Trophoblast cell (in vitro differentiated cells and primary cell): Measurements from ENCODE around the gene YJEFN3.

Source experiments
- DNase-seq, 2 donors: peaks; one replicate each; pipeline ENCODE4 v3.0.0-alpha.2; 2016
- H2AFZ ChIP-seq: 2 replicates; pipeline ENCODE4 v1.6.1; 2013; ENCODE audit warnings: low read length, moderate library complexity, mild to moderate bottlenecking; ENCODE audit not compliant: insufficient read depth, poor library complexity
- H2AK5ac ChIP-seq: 2 replicates; pipeline ENCODE4 v1.6.1; 2013; ENCODE audit warnings: mild to moderate bottlenecking, low read length
- H2BK120ac ChIP-seq: 2 replicates; pipeline ENCODE4 v1.6.1; 2013; ENCODE audit warnings: low read length, mild to moderate bottlenecking, moderate library complexity; ENCODE audit not compliant: insufficient read depth, poor library complexity
- H2BK12ac ChIP-seq: 2 replicates; pipeline ENCODE4 v1.6.1; 2013; ENCODE audit warnings: mild to moderate bottlenecking, low read length, moderate library complexity
- H2BK5ac ChIP-seq: 2 replicates; pipeline ENCODE4 v1.6.1; 2013; ENCODE audit warnings: low read length, low read depth, moderate library complexity, mild to moderate bottlenecking; ENCODE audit not compliant: poor library complexity
- H3K14ac ChIP-seq: 2 replicates; pipeline ENCODE4 v1.6.1; 2013; ENCODE audit warnings: mild to moderate bottlenecking, low read length
- H3K18ac ChIP-seq: 2 replicates; pipeline ENCODE4 v1.6.1; 2013; ENCODE audit warnings: mild to moderate bottlenecking, low read length
- H3K23ac ChIP-seq: 2 replicates; pipeline ENCODE4 v1.6.1; 2013; ENCODE audit warnings: low read length
- H3K27ac ChIP-seq: 2 replicates; pipeline ENCODE4 v1.5.1; 2013; ENCODE audit warnings: low read depth, mild to moderate bottlenecking, inconsistent platforms, low read length, moderate library complexity
- H3K27me3 ChIP-seq: 2 replicates; pipeline ENCODE4 v1.6.1; 2013; ENCODE audit warnings: inconsistent platforms, mild to moderate bottlenecking, low read length, moderate library complexity; ENCODE audit not compliant: insufficient read depth
- H3K36me3 ChIP-seq, 2 experiments: 1 replicate in 1 of 2; 2 replicates in 1 of 2; pipeline ENCODE4 v1.6.1; 2013; ENCODE audit warnings: low read length in 2 of 2, mild to moderate bottlenecking in 2 of 2, moderate library complexity in 1 of 2; ENCODE audit not compliant: insufficient read depth in 2 of 2, control insufficient read depth in 1 of 2
- H3K4ac ChIP-seq: 2 replicates; pipeline ENCODE4 v1.6.1; 2013; ENCODE audit warnings: low read depth, mild to moderate bottlenecking, low read length, moderate library complexity
- H3K4me1 ChIP-seq, 2 experiments: 1 replicate in 1 of 2; 2 replicates in 1 of 2; pipeline ENCODE4 v1.6.1; 2013; ENCODE audit warnings: low read length in 2 of 2, mild to moderate bottlenecking in 2 of 2, moderate library complexity in 1 of 2; ENCODE audit not compliant: insufficient read depth in 2 of 2, control insufficient read depth in 1 of 2
- H3K4me2 ChIP-seq: 2 replicates; pipeline ENCODE4 v1.6.1; 2013; ENCODE audit warnings: inconsistent platforms, mild to moderate bottlenecking, low read length, moderate library complexity
- H3K4me3 ChIP-seq: 2 replicates; pipeline ENCODE4 v1.5.1; 2013; ENCODE audit warnings: mild to moderate bottlenecking, low read depth, low read length, inconsistent platforms
- H3K79me1 ChIP-seq: one replicate; pipeline ENCODE4 v1.6.1; 2013; ENCODE audit warnings: low read length
- H3K79me2 ChIP-seq: 2 replicates; pipeline ENCODE4 v1.6.1; 2013; ENCODE audit warnings: low read length, mild to moderate bottlenecking; ENCODE audit not compliant: control insufficient read depth, insufficient read depth, poor library complexity
- H3K9ac ChIP-seq: 2 replicates; pipeline ENCODE4 v1.6.1; 2013; ENCODE audit warnings: mild to moderate bottlenecking, low read length
- H3K9me3 ChIP-seq: 2 replicates; pipeline ENCODE4 v1.6.1; 2013; ENCODE audit warnings: low read depth, mild to moderate bottlenecking, control low read depth, inconsistent platforms, low read length; ENCODE audit not compliant: insufficient read depth
- H4K12ac ChIP-seq: 2 replicates; pipeline ENCODE4 v1.6.1; 2013; ENCODE audit warnings: low read depth, mild to moderate bottlenecking, low read length, moderate library complexity
- H4K8ac ChIP-seq: 2 replicates; pipeline ENCODE4 v1.6.1; 2013; ENCODE audit warnings: low read depth, mild to moderate bottlenecking, low read length, moderate library complexity
- H4K91ac ChIP-seq: one replicate; pipeline ENCODE4 v1.6.1; 2013; ENCODE audit warnings: low read depth, mild to moderate bottlenecking, low read length, moderate library complexity
- WGBS: extraction: QIAGEN DNeasy Blood & Tissue Kit; methylation state at CpG from one replicate; pipeline ENCODE4 v1.1.7; 2013; ENCODE audit warnings: missing lambda C conversion rate; ENCODE audit not compliant: insufficient read length, insufficient coverage; ENCODE audit errors: extremely low coverage; 5-methylcytosine and 5-hydroxymethylcytosine counted together

YJEFN3 gene

GRCh38 chr19:19507354-19507753, 21.4 kb upstream of the YJEFN3 start:
- H3K23ac ChIP-seq = no peak overlapping the region
- H4K8ac ChIP-seq = no peak overlapping the region
- H3K9me3 ChIP-seq = no peaks in the 10 kb centered on the region
- no peak overlapping the region for H2BK120ac ChIP-seq
- no peak overlapping the region for H2BK12ac ChIP-seq
- H2AFZ ChIP-seq = no peak overlapping the region
- no peak overlapping the region for H3K4ac ChIP-seq
- H2BK5ac ChIP-seq = no peak overlapping the region
- no CpG with 5 or more reads among the region's 8 CpGs for WGBS
- H3K36me3 ChIP-seq = peaks cover 53 to 55% of the 10 kb centered on the region in 2 experiments
- no peak overlapping the region for H3K14ac ChIP-seq
- no peak overlapping the region for H3K4me3 ChIP-seq
- H3K79me2 ChIP-seq = no peaks in the 10 kb centered on the region
- no peaks in the 10 kb centered on the region for H3K79me1 ChIP-seq
- H3K27me3 ChIP-seq = no peaks in the 10 kb centered on the region
- no peak overlapping the region for H3K9ac ChIP-seq
- H3K4me2 ChIP-seq = no peak overlapping the region
- no peak overlapping the region for H3K18ac ChIP-seq
- DNase-seq = no peak
- H2AK5ac ChIP-seq = no peak overlapping the region
- H4K12ac ChIP-seq = no peak overlapping the region
- H4K91ac ChIP-seq = no peak overlapping the region
- no peaks in the 10 kb centered on the region for H3K4me1 ChIP-seq
- H3K27ac ChIP-seq = no peak overlapping the region

- H3K27me3 ChIP-seq = no peaks in the 10 kb centered on the region
- DNase-seq = no peak
- peaks cover 44 to 46% of the 10 kb centered on the region in 2 experiments for H3K36me3 ChIP-seq
These were observed 20.5 kb upstream of the YJEFN3 start for GRCh38 chr19:19508217-19508616.

GRCh38 chr19:19510432-19510831, 18.3 kb upstream of the YJEFN3 start:
- Histone ChIP-seq H3K18ac (no peak overlapping the region), H3K36me3 (peaks cover 27 to 31% of the 10 kb centered on the region in 2 experiments), H3K4me2 (no peak overlapping the region), H2BK120ac (no peak overlapping the region), H3K27me3 (no peaks in the 10 kb centered on the region), H3K9me3 (peaks cover 10% of the 10 kb centered on the region), H4K8ac (no peak overlapping the region), H3K23ac (no peak overlapping the region), H2AK5ac (no peak overlapping the region), H4K91ac (no peak overlapping the region), H4K12ac (no peak overlapping the region), H3K79me1 (no peaks in the 10 kb centered on the region), H2BK12ac (no peak overlapping the region), H2BK5ac (no peak overlapping the region), H3K79me2 (no peaks in the 10 kb centered on the region), H3K4ac (no peak overlapping the region), H3K14ac (no peak overlapping the region), H3K4me1 (peaks cover 2 to 3% of the 10 kb centered on the region in 2 experiments), H3K4me3 (peak overlapping the region; percentile 23), H3K27ac (no peak overlapping the region), H2AFZ (no peak overlapping the region), H3K9ac (no peak overlapping the region)
- WGBS = no CpG with 5 or more reads among the region's 6 CpGs
- DNase-seq = peak; percentile 32 to 37

More at GRCh38 chr19:19508217-19508616, 20.5 kb upstream of the YJEFN3 start:
- Histone ChIP-seq H4K8ac (no peak overlapping the region), H3K14ac (no peak overlapping the region), H3K9me3 (no peaks in the 10 kb centered on the region), H4K91ac (no peak overlapping the region), H2AFZ (no peak overlapping the region), H3K9ac (no peak overlapping the region), H3K4ac (no peak overlapping the region), H2BK5ac (no peak overlapping the region), H4K12ac (no peak overlapping the region), H2AK5ac (no peak overlapping the region), H3K79me1 (no peaks in the 10 kb centered on the region), H3K4me2 (no peak overlapping the region), H2BK120ac (no peak overlapping the region), H2BK12ac (no peak overlapping the region), H3K4me3 (no peak overlapping the region), H3K18ac (no peak overlapping the region), H3K4me1 (no peaks in the 10 kb centered on the region), H3K23ac (no peak overlapping the region), H3K79me2 (no peaks in the 10 kb centered on the region), H3K27ac (no peak overlapping the region)
- no CpG with 5 or more reads among the region's 11 CpGs for WGBS

GRCh38 chr19:19513682-19514081, 15.0 kb upstream of the YJEFN3 start:
- Histone ChIP-seq H2AK5ac (no peak overlapping the region), H3K14ac (no peak overlapping the region), H3K9ac (no peak overlapping the region), H4K8ac (no peak overlapping the region), H4K12ac (no peak overlapping the region), H2BK120ac (no peak overlapping the region), H3K79me2 (peaks cover 8% of the 10 kb centered on the region), H2AFZ (no peak overlapping the region), H4K91ac (no peak overlapping the region), H3K23ac (no peak overlapping the region), H3K9me3 (peaks cover 10% of the 10 kb centered on the region), H3K4me1 (peaks cover 5 to 6% of the 10 kb centered on the region in 2 experiments), H3K27me3 (no peaks in the 10 kb centered on the region), H3K18ac (no peak overlapping the region), H2BK12ac (no peak overlapping the region), H3K4ac (no peak overlapping the region), H3K79me1 (peaks cover 10% of the 10 kb centered on the region), H3K36me3 (peaks cover 7% of the 10 kb centered on the region in 2 experiments), H3K4me2 (no peak overlapping the region), H3K27ac (no peak overlapping the region), H2BK5ac (no peak overlapping the region), H3K4me3 (no peak overlapping the region)
- no CpG with 5 or more reads among the region's 17 CpGs for WGBS
- no peak for DNase-seq
